HuH-7.5 (cell line): ENCODE results near the gene ECPAS.

Experiments
- DNase-seq: peaks from one replicate; pipeline ENCODE4 v3.0.0; 2011; ENCODE audit warnings: low spot score

The ECPAS gene

GRCh38 chr9:111330124-111330523 lies 154.1 kb downstream of the ECPAS start, which contains the start of gene OR2K2:
Gene OR2K2, minus strand, starts transcription at chr9:111330224. Its CDS starts 1,791 bp downstream, at chr9:111328433.
- no peak for DNase-seq

- DNase-seq = no peak
Measured at GRCh38 chr9:111320631-111321030, 163.6 kb downstream of the ECPAS start.

GRCh38 chr9:111316796-111317195 lies 167.4 kb downstream of the ECPAS start:
- DNase-seq = no peak
